Activated CD4-positive, alpha-beta T cell treated with anti-CD3 and anti-CD28 coated beads, Interleukin-2, amount 50 U/mL, for 1 hour (primary cell): ENCODE results near the gene TSPAN16.
A peak's percentile ranks its signal among the peaks of the same experiment; 100 is the strongest.
"Not testable (repeated sequence)": the region's sequence is repeated elsewhere in the genome, so short reads cannot be mapped to it uniquely, and the experiment has no call there.

Source experiments
- DNase-seq: peaks from one replicate; pipeline ENCODE4 v3.0.0-alpha.2; 2020

The TSPAN16 gene

GRCh38 chr19:11321191-11322126 lies 25.5 kb downstream of the TSPAN16 start:
- no peak for DNase-seq

DNA sequence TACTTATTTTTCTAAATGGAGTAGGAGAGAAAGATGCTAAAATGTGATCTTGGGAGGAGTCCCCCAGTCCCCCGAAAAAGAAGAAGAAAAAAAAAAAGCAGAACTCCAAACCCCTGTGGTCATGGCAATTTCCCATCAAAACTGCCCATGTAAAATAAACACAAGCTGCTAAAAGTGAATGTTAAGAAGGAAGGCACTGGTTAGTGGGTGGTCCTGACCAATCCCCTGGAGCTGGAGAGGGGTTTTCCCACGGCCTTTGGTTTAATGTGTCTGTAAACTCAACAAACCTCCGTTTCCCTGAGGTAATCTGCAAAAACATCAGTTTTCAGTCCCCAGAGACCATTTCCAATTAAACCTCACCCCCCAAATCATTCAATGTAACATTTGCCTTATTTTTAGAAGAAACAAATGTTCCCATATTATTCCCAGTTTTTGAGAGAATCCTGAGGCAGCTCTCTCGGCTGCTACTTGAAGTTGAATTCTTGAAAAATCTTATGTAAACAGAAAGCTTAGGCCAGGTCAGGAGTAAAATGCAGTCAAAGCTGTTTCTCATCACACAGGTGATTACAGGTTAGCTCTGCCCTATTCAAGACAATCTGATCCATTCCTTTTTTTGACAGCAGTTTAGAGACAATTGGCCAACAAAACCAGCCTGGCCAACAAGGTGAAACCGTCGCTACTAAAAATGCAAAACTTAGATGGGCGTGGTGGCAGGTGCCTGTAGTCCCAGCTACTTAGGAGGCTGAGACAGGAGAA lies 26.5 kb downstream of the TSPAN16 start:
- no peak for DNase-seq

- no peak for DNase-seq
Observed at GRCh38 chr19:11323601-11324078, 27.7 kb downstream of the TSPAN16 start.

- no peak for DNase-seq
Observed at GRCh38 chr19:11324079-11324661, 28.2 kb downstream of the TSPAN16 start.

DNA sequence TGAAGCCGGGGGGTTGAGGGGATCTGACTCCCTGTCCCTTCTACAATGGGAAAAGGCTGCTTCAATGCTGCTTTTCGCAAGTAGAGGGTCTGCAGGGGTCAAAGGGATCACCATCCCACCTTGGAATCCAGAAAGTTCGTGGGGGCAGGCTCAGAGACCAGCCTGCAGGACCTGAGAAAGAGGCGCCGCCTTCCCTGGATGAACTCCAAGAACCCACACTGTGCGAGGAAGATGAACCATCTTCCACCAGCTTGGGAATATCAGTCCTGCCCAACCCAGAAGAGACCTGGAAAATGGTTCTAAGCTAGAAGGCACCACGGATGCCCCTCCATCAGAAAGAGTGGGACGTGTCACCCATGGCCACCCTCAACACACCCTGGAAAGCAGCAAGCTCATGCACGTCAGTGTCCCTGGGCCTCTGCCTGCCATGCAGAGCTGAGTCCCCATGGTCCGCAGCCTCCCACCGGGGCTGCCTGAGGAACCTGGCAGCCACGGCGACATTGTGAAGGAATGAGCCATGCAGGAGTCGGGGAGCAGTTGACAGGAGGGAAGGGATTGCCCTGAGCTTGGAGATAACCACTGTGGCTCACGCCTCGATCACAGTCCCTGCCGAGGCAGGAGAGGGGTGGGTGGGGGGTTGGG lies 28.9 kb downstream of the TSPAN16 start:
- no peak for DNase-seq

DNA sequence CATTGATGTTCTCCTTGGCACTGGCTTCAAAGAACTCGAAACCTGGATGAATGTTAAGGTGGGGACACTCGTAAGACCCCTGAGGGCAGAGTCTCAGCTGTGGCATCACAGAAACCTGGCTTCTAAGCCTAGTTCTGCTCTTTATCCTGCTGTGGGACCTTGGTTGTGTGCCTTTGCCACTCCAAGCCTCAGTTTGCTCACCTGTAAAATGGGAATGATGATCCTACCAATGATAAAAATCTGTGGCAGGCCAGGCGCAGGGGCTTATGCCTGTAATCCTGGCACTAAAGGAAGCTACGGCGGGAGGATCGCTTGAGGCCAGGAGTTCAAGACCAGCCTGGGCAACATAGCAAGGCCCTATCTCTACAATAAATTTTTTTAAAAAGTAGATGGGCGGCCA lies 29.6 kb downstream of the TSPAN16 start:
- no peak for DNase-seq

- DNase-seq: no peak
Observed at GRCh38 chr19:11330127-11330526, 34.2 kb downstream of the TSPAN16 start.

- no peak for DNase-seq
Observed at GRCh38 chr19:11331502-11331901, 35.5 kb downstream of the TSPAN16 start.

- no peak for DNase-seq
Observed at GRCh38 chr19:11332822-11333221, 36.9 kb downstream of the TSPAN16 start.

DNA sequence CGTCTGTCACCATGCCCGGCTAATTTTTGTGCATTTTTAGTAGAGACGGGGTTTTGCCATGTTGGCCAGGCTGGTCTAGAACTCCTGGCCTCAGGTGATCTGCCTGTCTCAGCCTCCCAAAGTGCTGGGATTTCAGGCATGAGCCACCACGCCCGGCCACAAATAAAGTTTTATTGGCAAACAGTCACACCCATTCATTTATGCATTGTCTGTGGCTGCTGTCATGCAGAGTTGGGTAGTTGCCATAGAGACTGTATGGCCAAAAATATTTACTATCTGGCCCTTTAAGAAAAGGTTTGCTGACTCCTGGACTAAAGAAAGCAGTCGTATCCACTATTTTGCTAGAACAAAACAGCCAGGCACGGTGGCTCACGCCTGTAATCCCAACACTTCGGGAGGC lies 37.9 kb downstream of the TSPAN16 start:
- not testable (repeated sequence) for DNase-seq

- DNase-seq: no peak
Observed at GRCh38 chr19:11335449-11336146, 39.6 kb downstream of the TSPAN16 start.

- DNase-seq: no peak
Observed at GRCh38 chr19:11337080-11337479, 41.1 kb downstream of the TSPAN16 start.

GRCh38 chr19:11338121-11338520 lies 42.2 kb downstream of the TSPAN16 start:
- DNase-seq: no peak

- DNase-seq: no peak
Observed at GRCh38 chr19:11338569-11339253, 42.8 kb downstream of the TSPAN16 start.

DNA sequence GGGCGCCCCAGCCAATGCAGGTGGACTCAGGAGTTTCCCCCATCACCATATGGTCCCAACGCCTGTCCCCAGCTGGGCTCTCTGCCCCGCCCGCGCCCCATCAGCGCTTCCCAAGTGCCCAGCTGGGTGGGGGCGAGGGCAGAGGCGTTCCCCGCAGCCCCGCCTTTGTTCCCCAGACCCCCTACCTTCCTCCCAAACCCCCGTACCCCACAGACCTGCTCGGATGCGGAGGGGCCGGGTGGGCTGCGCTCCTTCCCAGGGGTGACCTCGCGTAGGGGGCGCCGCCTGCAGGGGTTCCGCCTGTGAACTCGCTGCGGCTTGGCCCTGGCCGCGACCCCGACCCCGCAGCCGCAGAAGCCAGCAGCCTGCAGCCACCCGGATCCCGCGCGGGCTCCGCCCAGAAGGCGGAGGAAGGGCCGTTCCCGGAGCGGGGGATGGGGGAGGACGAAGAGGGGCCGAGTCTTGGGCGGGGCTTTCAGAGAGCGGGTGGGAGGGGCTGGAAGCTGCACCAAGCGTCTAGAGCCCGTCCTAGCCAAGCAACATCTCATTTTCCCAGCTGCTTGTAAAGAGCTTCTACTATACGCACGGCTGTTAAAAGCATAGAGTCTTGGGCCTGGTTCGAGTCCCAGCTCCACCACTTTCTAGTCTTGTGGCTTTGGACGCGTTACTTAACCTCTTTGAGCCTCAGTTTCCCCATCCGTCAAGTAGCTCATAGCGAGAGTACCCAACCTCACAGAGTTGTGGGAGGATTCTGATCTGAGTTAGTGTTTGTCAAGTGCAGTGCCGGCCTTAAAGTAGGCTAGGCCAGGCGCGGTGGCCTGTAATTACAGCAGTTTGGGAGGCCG lies 43.5 kb downstream of the TSPAN16 start, which contains the start of gene RAB3D:
Gene RAB3D (minus strand): TSS at position 404 of the 845 bp plus-strand sequence. CDS start 2,258 bp downstream, outside the sequence.
- peak; percentile 71 for DNase-seq

GRCh38 chr19:11340099-11340467 lies 44.1 kb downstream of the TSPAN16 start:
- not testable (repeated sequence) for DNase-seq

- DNase-seq: no peak
Observed at GRCh38 chr19:11342429-11342828, 46.5 kb downstream of the TSPAN16 start.

- DNase-seq: no peak
Observed at GRCh38 chr19:11345122-11345803, 49.3 kb downstream of the TSPAN16 start.

DNA sequence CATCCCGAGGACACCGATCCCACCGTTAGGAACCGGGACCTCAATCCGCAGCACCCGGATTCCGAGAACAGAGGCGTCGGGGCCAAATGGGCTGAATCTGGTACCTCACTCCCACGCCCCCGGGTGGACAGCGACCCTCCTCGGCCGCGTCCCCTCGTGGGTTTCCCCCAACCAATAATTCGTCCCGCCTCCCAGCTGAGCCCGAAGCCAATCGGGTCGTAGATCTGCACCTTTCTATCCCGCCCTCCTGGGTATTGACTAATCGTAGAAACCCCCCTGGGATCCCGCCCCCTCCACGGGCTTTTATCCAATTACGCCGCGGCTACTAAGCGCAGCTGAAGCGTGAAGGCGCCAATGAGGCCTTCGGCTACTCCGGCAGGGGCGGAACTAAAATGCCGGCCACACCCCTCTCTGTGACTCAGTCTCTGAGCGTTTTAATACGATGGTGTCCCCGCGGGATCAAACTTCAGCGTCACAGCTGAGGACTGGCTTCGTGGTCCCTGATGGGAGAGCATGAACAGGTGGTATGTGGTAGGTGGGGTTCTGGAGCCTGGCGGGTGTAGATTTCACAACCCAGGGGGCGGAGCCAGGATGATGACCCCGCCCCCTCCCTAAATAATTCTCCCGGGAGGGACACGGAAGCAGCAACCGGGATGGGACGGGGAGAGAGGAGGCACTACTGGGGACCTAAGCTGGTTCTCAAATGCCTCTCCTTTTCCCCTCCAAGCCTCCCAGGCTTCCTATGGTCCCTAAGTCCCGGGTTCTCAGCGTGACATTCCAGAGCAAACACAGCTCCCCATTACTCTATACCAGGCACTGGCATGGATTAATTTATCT lies 50.4 kb downstream of the TSPAN16 start, which contains the start of the genes CCDC159 and TMEM205:
Gene CCDC159 (plus strand): TSS at position 416 of the 837 bp plus-strand sequence. CDS start 88 bp downstream, at position 504.
Gene TMEM205 (minus strand): TSS at position 165 of the 837 bp plus-strand sequence. CDS start 649 bp downstream, outside the sequence.
- DNase-seq: peak; percentile 98
